Adrenal gland (tissue), 5 donors: ENCODE measurements around the gene GLOD5.

Experiments used
- POLR2A ChIP-seq, 2 donors: fragments of 450-650 bp; IDR thresholded peaks; one replicate each; pipeline ENCODE4 v1.6.1; 2017; ENCODE audit warnings: antibody characterized with exemption in 2 of 2, mild to moderate bottlenecking in 2 of 2, moderate library complexity in 1 of 2
- TF ChIP-seq, protein P1 (sequence below), 6 experiments: fragments of 450-650 bp in 4 of 6; fragments of 200-600 bp in 2 of 6; sonication (generic) in 1 of 6; IDR thresholded peaks; 1 replicate in 5 of 6; 2 replicates in 1 of 6; pipeline versions ENCODE4 v1.5.1 to v1.8.0; 2016 to 2021; ENCODE audit warnings: antibody characterized with exemption in 6 of 6, mild to moderate bottlenecking in 2 of 6, moderate library complexity in 1 of 6
- donor health status: DM: no; HTN: no; CAD: no.

DNA sequence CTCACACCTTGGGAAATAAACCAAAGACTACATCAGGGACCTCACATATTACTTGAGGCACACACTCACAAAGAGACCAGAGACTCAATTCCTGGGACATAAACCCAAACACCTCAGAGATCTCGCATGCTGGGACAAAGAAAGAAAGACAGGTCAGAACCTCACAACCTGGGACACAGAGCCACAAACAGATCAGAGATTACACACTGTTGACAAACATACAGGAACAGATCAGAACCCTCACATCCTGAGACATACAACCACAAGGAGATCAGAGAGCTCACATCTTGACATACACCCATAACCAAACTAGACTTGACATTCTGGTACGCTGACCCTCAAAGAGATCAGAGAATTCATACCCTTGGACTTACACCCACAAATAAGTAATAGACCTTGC lies 47.7 kb upstream of the GLOD5 start:
- TF ChIP-seq, protein P1, sequence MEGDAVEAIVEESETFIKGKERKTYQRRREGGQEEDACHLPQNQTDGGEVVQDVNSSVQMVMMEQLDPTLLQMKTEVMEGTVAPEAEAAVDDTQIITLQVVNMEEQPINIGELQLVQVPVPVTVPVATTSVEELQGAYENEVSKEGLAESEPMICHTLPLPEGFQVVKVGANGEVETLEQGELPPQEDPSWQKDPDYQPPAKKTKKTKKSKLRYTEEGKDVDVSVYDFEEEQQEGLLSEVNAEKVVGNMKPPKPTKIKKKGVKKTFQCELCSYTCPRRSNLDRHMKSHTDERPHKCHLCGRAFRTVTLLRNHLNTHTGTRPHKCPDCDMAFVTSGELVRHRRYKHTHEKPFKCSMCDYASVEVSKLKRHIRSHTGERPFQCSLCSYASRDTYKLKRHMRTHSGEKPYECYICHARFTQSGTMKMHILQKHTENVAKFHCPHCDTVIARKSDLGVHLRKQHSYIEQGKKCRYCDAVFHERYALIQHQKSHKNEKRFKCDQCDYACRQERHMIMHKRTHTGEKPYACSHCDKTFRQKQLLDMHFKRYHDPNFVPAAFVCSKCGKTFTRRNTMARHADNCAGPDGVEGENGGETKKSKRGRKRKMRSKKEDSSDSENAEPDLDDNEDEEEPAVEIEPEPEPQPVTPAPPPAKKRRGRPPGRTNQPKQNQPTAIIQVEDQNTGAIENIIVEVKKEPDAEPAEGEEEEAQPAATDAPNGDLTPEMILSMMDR (IDR thresholded peaks at IDR 0.05), result no peak
- TF ChIP-seq POLR2A (IDR thresholded peaks at IDR 0.05), result no peak
